C4-2B (cell line): ENCODE results near the gene SREBF1.

ENCODE experiments used
- CTCF ChIP-seq: fragments of 450-650 bp; conservative IDR thresholded peaks from 2 replicates; pipeline ENCODE4 v1.5.1; 2017; ENCODE audit warnings: mild to moderate bottlenecking
- ZFX ChIP-seq: fragments of 450-650 bp; IDR thresholded peaks from 2 replicates; pipeline ENCODE4 v1.6.1; 2017

- TF ChIP-seq CTCF = no peak
- no peak for TF ChIP-seq ZFX
Observed at GRCh38 chr17:17842111-17842876, 5.5 kb upstream of the SREBF1 start.
